B cell (primary cell): ENCODE results near the gene LIPI. TPM values are rescaled to one million over a fixed set of nuclear protein-coding genes. Genes with fewer than 3 reads are reported as not detected.
A peak's percentile ranks its signal among the peaks of the same experiment; 100 is the strongest.

Experiments used
- ATAC-seq: fragments of 200-7000 bp; cut with Tn5 transposase; one replicate; pipeline ENCODE4 v1.10.0; 2021; ENCODE audit warnings: low read depth, mild to moderate bottlenecking, moderate number of reproducible peaks, moderate library complexity
- CTCF ChIA-PET: fragments of 350-600 bp; sonication (Branson Sonifier 250); formaldehyde crosslinking; loops from one replicate; lab custom pipeline; 2021; ENCODE audit warnings: antibody characterized with exemption, inconsistent platforms; lab: Charles Lee
- POLR2A ChIA-PET: fragments of 350-600 bp; sonication (Branson Sonifier 250); formaldehyde crosslinking; loops from one replicate; lab custom pipeline; 2021; ENCODE audit warnings: antibody characterized with exemption; lab: Charles Lee
- DNase-seq: peaks from one replicate; pipeline ENCODE4 v3.0.0; 2013
- H2AFZ ChIP-seq: 2 replicates; pipeline ENCODE4 v1.6.1; 2012; ENCODE audit warnings: mild to moderate bottlenecking, low read depth, low read length; ENCODE audit not compliant: insufficient read depth, poor library complexity, severe bottlenecking
- H3K27ac ChIP-seq, 2 donors: 1 replicate in 1 of 2; 2 replicates in 1 of 2; pipeline ENCODE4 v1.5.1; 2012 to 2013; ENCODE audit warnings: low read length in 2 of 2, mild to moderate bottlenecking in 2 of 2, moderate library complexity in 1 of 2
- H3K27me3 ChIP-seq, 4 experiments: fragments of 200-600 bp in 1 of 4; sonication (generic) in 1 of 4; replicated peaks in 1 of 4; 1 replicate in 2 of 4; 2 replicates in 2 of 4; pipeline versions ENCODE4 v1.6.1 to v1.7.0; 2013 to 2016; ENCODE audit warnings: low read length in 3 of 4, mild to moderate bottlenecking in 2 of 4, mixed read lengths in 1 of 4, moderate library complexity in 1 of 4; ENCODE audit not compliant: insufficient read depth in 4 of 4, control insufficient read depth in 3 of 4; ENCODE audit errors: control extremely low read depth in 1 of 4
- H3K36me3 ChIP-seq, 2 experiments: replicated peaks in 1 of 2; 1 replicate in 1 of 2; 2 replicates in 1 of 2; pipeline versions ENCODE4 v1.6.1 to v1.7.1; 2013; ENCODE audit warnings: low read length in 1 of 2; ENCODE audit not compliant: insufficient read depth in 2 of 2, control insufficient read depth in 1 of 2; ENCODE audit errors: control extremely low read depth in 1 of 2, extremely low read depth in 1 of 2
- H3K4me1 ChIP-seq, 2 donors: fragments of 200-600 bp in 1 of 2; sonication (generic) in 1 of 2; 1 replicate in 1 of 2; 2 replicates in 1 of 2; pipeline versions ENCODE4 v1.5.1 to v1.6.1; 2013 to 2017; ENCODE audit warnings: low read length in 2 of 2; ENCODE audit not compliant: control insufficient read depth in 2 of 2, insufficient read depth in 2 of 2
- H3K4me2 ChIP-seq: replicated peaks from 2 replicates; pipeline ENCODE3; 2012; ENCODE audit warnings: mild to moderate bottlenecking, low read depth, low read length; ENCODE audit not compliant: poor library complexity, severe bottlenecking
- H3K4me3 ChIP-seq, 5 experiments: fragments of 200-600 bp in 1 of 5; sonication (generic) in 1 of 5; 1 replicate in 3 of 5; 2 replicates in 2 of 5; pipeline versions ENCODE4 v1.5.1 to v1.7.0; 2011 to 2016; ENCODE audit warnings: low read length in 4 of 5, mild to moderate bottlenecking in 4 of 5, low read depth in 2 of 5, control low read depth in 1 of 5, moderate library complexity in 1 of 5; ENCODE audit not compliant: insufficient read depth in 1 of 5; ENCODE audit errors: control extremely low read depth in 1 of 5, extremely low read depth in 1 of 5
- H3K79me2 ChIP-seq: fragments of 200-600 bp; sonication (generic); one replicate; pipeline ENCODE4 v1.6.0; 2016; ENCODE audit warnings: low read length; ENCODE audit not compliant: control insufficient read depth, insufficient read depth
- H3K9ac ChIP-seq: fragments of 200-600 bp; sonication (generic); 2 replicates; pipeline ENCODE4 v1.6.1; 2017; ENCODE audit warnings: mild to moderate bottlenecking, low read length, moderate library complexity
- H3K9me3 ChIP-seq, 3 donors: one replicate each; pipeline versions ENCODE4 v1.6.1 to v1.7.1; 2013; ENCODE audit warnings: low read length in 2 of 3; ENCODE audit not compliant: control insufficient read depth in 2 of 3, insufficient read depth in 1 of 3; ENCODE audit errors: control extremely low read depth in 1 of 3
- H4K20me1 ChIP-seq: 2 replicates; pipeline ENCODE4 v1.6.0; 2012; ENCODE audit warnings: mild to moderate bottlenecking, low read length; ENCODE audit not compliant: insufficient read depth, control insufficient read depth, poor library complexity, severe bottlenecking
- H3K27ac Mint-ChIP-seq: one replicate; pipeline ENCODE4 v1.8.0; 2021; ENCODE audit warnings: mixed read lengths
- H3K27me3 Mint-ChIP-seq: one replicate; pipeline ENCODE4 v1.8.0; 2021; ENCODE audit warnings: mixed read lengths
- H3K4me1 Mint-ChIP-seq: one replicate; pipeline ENCODE4 v1.8.0; 2021; ENCODE audit warnings: mixed read lengths
- H3K4me3 Mint-ChIP-seq: one replicate; pipeline ENCODE4 v1.8.0; 2021; ENCODE audit warnings: mixed read lengths
- H3K9me3 Mint-ChIP-seq: one replicate; pipeline ENCODE4 v1.8.0; 2022; ENCODE audit warnings: mixed read lengths; ENCODE audit not compliant: insufficient read depth
- EZH2 ChIP-seq: IDR thresholded peaks from 2 replicates; pipeline ENCODE4 v1.6.1; 2012; ENCODE audit warnings: borderline replicate concordance, low read depth, mild to moderate bottlenecking, moderate library complexity, low read length; ENCODE audit not compliant: insufficient read depth, poor library complexity, severe bottlenecking
- WGBS: methylation state at CpG from one replicate; pipeline ENCODE4 v1.1.5; 2013; ENCODE audit warnings: missing lambda C conversion rate; ENCODE audit not compliant: insufficient coverage; 5-methylcytosine and 5-hydroxymethylcytosine counted together
- intact Hi-C: fragments of 100-400 bp; cut with micrococcal nuclease; formaldehyde crosslinking; loops from one replicate; pipeline ENCODE4 v1.10.0; 2022
- polyA plus RNA-seq: library from polyadenylated mRNA; depleted of rRNA; stranded (reverse); fragments of >200 nt; gene quantifications from 2 replicates; pipeline ENCODE4 v1.2.3, GENCODE V29; 2012
- total RNA-seq, 2 donors: library from RNA; stranded (reverse); fragments of 120-200 nt in 1 of 2; gene quantifications; 1 replicate in 1 of 2; 2 replicates in 1 of 2; pipeline versions ENCODE4 v1.2.3 to v1.2.4, GENCODE V29; 2013 to 2022
- TF ChIP-seq, protein P1 (sequence below): fragments of 200-600 bp; IDR thresholded peaks from one replicate; pipeline ENCODE4 v1.8.0; 2022; ENCODE audit warnings: antibody characterized with exemption, mild to moderate bottlenecking

The LIPI gene
- total and polyA plus RNA-seq, 2 donors (not counting 1 experiment from before 2014, with no cell fraction given): not detected

DNA sequence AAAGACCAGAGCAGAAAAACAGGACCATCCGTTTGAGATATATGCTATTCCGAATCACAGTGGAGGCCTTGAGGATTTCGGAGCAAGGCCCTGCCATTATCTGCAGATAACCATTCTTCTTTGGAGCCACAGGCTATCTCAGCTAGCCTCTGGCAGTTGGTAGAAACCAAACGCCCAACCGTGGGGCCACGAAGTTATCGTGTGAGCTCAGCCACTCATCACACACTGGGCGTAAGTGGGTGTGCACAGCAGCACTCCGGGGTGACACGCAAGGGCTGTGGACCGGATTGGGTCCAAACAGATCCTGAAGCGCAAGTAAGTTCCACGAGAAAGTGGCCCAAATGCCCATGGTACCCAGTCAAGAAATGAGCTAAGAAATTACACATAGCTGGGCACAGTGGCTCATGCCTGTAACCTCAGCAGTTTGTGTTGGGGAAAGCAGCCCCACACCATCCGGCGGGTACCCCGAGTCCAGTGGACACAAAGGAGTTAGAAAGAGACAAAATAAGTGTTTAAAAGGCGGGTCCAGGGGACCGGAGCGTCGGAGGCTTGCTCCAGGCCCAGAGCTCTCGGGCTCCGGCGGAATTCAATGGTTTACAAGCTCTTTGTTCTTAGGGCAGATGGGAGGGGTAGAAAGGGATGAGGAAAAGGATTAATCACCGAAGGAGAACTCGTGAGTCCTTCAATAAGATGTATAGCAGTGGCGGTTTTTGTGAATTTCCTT lies 130.6 kb downstream of the LIPI start:
- no peak overlapping the region for H3K27ac ChIP-seq
- TF ChIP-seq EZH2: no peak
- TF ChIP-seq, protein P1, sequence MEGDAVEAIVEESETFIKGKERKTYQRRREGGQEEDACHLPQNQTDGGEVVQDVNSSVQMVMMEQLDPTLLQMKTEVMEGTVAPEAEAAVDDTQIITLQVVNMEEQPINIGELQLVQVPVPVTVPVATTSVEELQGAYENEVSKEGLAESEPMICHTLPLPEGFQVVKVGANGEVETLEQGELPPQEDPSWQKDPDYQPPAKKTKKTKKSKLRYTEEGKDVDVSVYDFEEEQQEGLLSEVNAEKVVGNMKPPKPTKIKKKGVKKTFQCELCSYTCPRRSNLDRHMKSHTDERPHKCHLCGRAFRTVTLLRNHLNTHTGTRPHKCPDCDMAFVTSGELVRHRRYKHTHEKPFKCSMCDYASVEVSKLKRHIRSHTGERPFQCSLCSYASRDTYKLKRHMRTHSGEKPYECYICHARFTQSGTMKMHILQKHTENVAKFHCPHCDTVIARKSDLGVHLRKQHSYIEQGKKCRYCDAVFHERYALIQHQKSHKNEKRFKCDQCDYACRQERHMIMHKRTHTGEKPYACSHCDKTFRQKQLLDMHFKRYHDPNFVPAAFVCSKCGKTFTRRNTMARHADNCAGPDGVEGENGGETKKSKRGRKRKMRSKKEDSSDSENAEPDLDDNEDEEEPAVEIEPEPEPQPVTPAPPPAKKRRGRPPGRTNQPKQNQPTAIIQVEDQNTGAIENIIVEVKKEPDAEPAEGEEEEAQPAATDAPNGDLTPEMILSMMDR: no peak
- H3K27ac Mint-ChIP-seq: no peak overlapping the region
- intact Hi-C loops: no loop called here
- DNase-seq: no peak
- POLR2A ChIA-PET: no interaction called here
- H4K20me1 ChIP-seq: no peaks in the 10 kb centered on the region
- no peak overlapping the region for H3K4me2 ChIP-seq
- no peaks in the 10 kb centered on the region for H3K27me3 ChIP-seq
- H3K36me3 ChIP-seq: no peaks in the 10 kb centered on the region
- H3K4me1 Mint-ChIP-seq: no peaks in the 10 kb centered on the region
- WGBS: 92% methylated on average over 25 of the region's 26 CpGs
- no peaks in the 10 kb centered on the region for H3K4me1 ChIP-seq
- H2AFZ ChIP-seq: no peak overlapping the region
- H3K9me3 Mint-ChIP-seq: peaks cover 3% of the 10 kb centered on the region
- H3K4me3 ChIP-seq: no peak overlapping the region
- H3K79me2 ChIP-seq: no peaks in the 10 kb centered on the region
- CTCF ChIA-PET: no interaction called here
- H3K4me3 Mint-ChIP-seq: no peak overlapping the region
- H3K9me3 ChIP-seq: peaks cover 0 to 53% (median 0%) of the 10 kb centered on the region in 3 donors
- ATAC-seq: no peak
- no peaks in the 10 kb centered on the region for H3K27me3 Mint-ChIP-seq
- H3K9ac ChIP-seq: no peak overlapping the region

DNA sequence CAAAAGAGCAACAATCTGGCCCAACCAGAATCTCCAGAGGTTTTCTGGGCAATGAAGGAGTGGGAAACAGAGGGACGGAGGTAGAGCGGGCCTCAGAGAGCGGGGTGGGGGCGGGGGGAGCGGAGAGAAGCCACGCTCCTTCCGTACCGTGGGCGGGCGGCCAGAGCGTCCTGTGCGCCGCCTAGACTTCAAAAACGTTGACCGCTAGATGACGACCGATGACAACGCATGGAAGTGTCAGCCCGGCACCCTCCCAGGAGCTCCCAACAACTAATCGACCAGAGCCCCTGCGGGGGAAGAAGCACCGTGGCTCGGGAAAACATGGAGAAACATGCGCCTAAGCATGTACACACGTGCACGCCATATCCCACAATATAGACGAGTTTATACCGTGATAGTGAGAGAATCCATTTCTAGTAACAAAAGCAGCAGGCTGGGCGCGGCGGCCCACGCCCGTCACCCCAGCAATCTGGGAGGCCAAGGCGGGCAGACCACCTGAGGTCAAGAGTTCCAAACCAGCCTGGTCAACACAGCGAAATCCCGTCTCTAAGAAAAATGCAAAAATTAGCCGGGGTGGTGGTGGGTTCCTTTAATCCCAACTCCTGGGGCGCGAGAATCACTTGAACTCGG lies 131.9 kb downstream of the LIPI start:
- POLR2A ChIA-PET: no interaction called here
- H3K4me2 ChIP-seq: no peak overlapping the region
- peaks cover 3% of the 10 kb centered on the region for H3K9me3 Mint-ChIP-seq
- H3K4me1 ChIP-seq: no peaks in the 10 kb centered on the region
- H3K27ac ChIP-seq: no peak overlapping the region
- no peaks in the 10 kb centered on the region for H3K79me2 ChIP-seq
- H2AFZ ChIP-seq: no peak overlapping the region
- peak overlapping the region; percentile 15 for H3K27ac Mint-ChIP-seq
- H4K20me1 ChIP-seq: no peaks in the 10 kb centered on the region
- no peak for ATAC-seq
- H3K4me3 ChIP-seq: no peak overlapping the region
- 99% methylated on average over 33 of the region's 40 CpGs for WGBS
- H3K4me3 Mint-ChIP-seq: no peak overlapping the region
- CTCF ChIA-PET: no interaction called here
- H3K4me1 Mint-ChIP-seq: no peaks in the 10 kb centered on the region
- no peak for TF ChIP-seq EZH2
- TF ChIP-seq, protein P1: no peak
- no peak for DNase-seq
- H3K27me3 ChIP-seq: no peaks in the 10 kb centered on the region
- H3K27me3 Mint-ChIP-seq: no peaks in the 10 kb centered on the region
- H3K9me3 ChIP-seq: peaks cover 0 to 51% (median 0%) of the 10 kb centered on the region in 3 donors
- no peaks in the 10 kb centered on the region for H3K36me3 ChIP-seq
- intact Hi-C loops: no loop called here
- H3K9ac ChIP-seq: no peak overlapping the region
